HAP-1 (cell line): ENCODE results near the gene RTP5.
"Not testable (repeated sequence)": the region's sequence is repeated elsewhere in the genome, so short reads cannot be mapped to it uniquely, and the experiment has no call there.

Experiments used
- DNase-seq, 2 experiments: peaks; one replicate each; pipeline ENCODE4 v3.0.0-alpha.2; 2016 to 2020; ENCODE audit warnings: low spot score in 2 of 2
- H3K27me3 ChIP-seq: fragments of 250-450 bp; sonication (Bioruptor Pico); 2 replicates; pipeline ENCODE4 v1.5.1; 2020; ENCODE audit warnings: low read depth, mild to moderate bottlenecking, moderate library complexity
- H3K36me3 ChIP-seq: fragments of 250-450 bp; sonication (Bioruptor Pico); replicated peaks from 2 replicates; pipeline ENCODE4 v1.5.1; 2020; ENCODE audit warnings: mild to moderate bottlenecking
- H3K4me1 ChIP-seq: fragments of 250-450 bp; sonication (Bioruptor Pico); 2 replicates; pipeline ENCODE4 v1.5.1; 2020; ENCODE audit warnings: mild to moderate bottlenecking
- H3K4me3 ChIP-seq: fragments of 250-450 bp; sonication (Bioruptor Pico); 2 replicates; pipeline ENCODE4 v1.5.1; 2020; ENCODE audit warnings: mild to moderate bottlenecking, moderate library complexity
- H3K9me3 ChIP-seq: fragments of 250-450 bp; sonication (Bioruptor Pico); 2 replicates; pipeline ENCODE4 v1.5.1; 2020; ENCODE audit warnings: mild to moderate bottlenecking, moderate library complexity
- in situ Hi-C: fragments of 300-500 bp; cut with MboI; formaldehyde crosslinking; loops from 3 replicates; pipeline ENCODE4 v1.14.3; 2020; ENCODE audit warnings: low sequenced_read_pairs, inconsistent platforms, mixed read lengths

RTP5 gene

DNA sequence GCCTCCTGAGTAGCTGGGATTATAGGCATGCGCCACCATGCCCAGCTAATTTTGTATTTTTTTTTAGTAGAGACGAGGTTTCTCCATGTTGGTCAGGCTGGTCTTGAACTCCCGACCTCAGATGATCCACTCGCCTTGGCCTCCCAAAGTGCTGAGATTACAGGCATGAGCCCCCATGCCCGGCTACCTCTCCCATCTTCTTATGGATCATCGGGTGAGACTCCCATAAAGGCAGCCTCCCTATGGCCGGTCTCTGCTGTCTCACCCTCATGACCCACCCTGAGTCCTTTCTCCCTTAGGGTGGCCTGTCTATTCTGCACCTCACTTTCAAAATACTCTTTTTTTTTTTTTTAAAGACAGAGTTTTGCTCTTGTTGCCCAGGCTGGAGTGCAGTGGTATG is 38.3 kb downstream of the RTP5 start:
- H3K36me3 ChIP-seq, DNase-seq, H3K9me3 ChIP-seq, H3K4me1 ChIP-seq, H3K4me3 ChIP-seq, in situ Hi-C loops, H3K27me3 ChIP-seq: not testable (repeated sequence)

DNA sequence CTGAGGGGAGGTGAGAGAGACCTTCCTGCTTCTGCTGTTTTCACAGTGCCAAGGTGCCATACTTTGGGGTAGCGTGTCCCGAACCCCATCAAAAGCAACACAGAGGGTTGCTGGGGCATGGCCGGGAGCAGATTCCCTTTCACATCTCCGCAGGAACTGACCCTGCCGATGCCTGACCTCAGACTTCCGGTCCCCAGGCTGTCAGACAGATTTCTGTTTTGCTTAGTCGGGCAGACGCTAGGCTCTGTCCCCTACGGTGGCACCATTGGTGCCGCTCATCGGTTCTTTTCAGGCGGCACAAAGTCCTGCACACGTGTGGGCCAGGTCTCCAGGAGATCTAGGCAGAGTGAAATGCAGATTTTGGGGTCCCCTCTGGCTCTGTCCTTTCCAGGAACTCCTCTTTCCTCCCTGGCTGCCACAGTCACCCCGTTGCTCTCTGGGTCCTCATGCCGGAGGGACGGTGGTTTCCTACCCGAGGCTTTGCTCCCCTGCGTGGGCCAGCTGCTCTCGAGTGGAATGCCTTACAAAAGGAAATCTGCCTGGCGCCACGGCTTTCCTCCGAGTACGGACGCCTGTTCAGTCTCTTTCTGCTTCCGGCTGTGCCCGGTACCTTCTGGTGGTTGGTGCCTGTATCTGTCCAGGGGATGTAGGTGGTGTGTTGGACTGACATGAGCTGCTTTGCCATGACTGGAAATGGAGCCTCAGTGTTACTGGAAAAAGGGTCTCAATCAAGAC is 39.3 kb downstream of the RTP5 start:
- Histone ChIP-seq H3K27me3 (no peaks in the 10 kb centered on the region), H3K4me3 (no peak overlapping the region)
- in situ Hi-C loops, result no loop called here

DNA sequence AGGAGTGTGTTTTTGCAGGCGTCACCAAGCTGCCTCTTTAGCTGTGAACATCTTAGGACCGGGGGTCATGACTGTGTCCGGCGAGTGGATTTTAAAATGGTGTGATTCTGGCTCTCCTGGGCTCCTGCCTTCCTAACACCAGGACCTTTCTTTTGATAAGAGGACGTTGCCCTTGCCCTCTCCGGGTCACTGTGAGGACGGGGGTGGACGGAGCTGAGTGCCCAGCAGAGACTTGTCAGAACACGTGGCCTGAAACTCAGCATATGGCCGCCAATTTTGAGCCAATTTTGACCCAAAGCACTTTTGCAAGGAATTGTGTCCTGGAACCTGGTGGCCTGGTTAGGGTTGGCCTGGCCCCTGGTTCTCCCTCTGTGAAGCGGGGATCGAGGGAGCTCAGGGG is 40.2 kb downstream of the RTP5 start:
- Histone ChIP-seq H3K4me1 (no peaks in the 10 kb centered on the region), H3K9me3 (no peaks in the 10 kb centered on the region), H3K27me3 (no peaks in the 10 kb centered on the region), H3K4me3 (no peak overlapping the region), H3K36me3 (no peaks in the 10 kb centered on the region)
- no peak for DNase-seq
- in situ Hi-C loops, result no loop called here

More for the DNA sequence above, 39.3 kb downstream of the RTP5 start:
- Histone ChIP-seq H3K4me1 (no peaks in the 10 kb centered on the region), H3K36me3 (no peaks in the 10 kb centered on the region), H3K9me3 (no peaks in the 10 kb centered on the region)
- no peak for DNase-seq

DNA sequence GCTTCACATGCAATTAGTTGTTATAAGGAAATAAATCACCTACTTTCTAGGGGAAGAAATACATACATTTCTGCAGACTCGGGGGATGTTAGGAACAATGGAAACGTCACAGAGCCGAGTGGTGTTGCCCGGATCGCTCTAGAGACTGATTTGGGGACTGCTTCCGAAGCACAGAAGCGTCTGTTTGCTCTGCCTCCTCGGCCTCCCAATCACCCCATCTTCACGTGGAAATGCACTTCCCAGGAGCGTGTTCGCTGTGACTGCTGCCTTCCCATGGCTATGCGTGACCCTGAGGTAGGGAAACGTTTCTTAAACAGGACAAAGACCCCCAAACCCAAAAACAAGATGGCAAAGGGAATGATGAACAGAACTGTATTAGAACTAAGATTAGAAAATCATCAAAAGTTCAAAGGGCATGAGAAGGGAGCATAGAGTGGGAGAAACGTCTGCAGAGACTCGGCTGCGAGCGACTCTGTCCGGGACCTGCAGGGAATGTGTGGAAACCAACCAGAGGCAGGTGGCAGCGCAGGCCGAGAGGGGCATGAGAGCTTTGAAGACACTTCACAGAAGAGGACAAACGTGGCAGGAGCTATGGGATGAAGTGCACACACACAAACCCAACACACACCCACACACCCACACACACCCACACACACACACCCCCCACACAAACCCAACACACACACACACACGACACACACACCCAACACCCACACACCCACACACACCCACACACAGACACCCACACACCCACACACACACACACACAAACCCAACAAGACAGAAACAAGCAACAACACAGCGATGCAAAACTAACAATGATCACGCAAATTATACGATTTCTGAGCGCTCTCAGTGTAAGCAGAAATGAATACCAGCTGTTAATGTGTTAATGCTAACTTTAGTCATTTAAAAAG is 41.3 kb downstream of the RTP5 start:
- Histone ChIP-seq H3K27me3 (no peaks in the 10 kb centered on the region), H3K36me3 (no peaks in the 10 kb centered on the region), H3K9me3 (no peaks in the 10 kb centered on the region), H3K4me1 (no peaks in the 10 kb centered on the region), H3K4me3 (no peak overlapping the region)
- in situ Hi-C loops, result no loop called here
- no peak for DNase-seq

DNA sequence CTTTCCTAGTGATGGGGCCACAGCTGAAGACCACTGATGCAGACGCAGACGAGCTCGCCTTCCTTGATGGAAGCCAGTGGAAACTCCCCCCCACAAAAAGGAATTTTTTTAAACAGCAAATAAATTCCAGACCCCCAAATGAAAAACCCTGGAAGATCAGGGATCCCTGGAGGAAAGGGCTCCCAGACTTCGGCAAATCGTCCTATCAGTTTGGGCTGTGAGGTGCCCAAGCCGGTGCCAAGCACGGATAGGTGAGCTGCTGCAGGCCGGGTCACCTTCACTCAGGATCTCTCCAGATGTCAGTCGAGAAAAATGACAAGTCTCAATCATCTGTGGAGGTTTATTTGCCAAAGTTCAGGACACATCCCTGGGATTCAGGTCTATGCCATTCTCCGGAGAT is 42.0 kb downstream of the RTP5 start:
- Histone ChIP-seq H3K4me1 (no peaks in the 10 kb centered on the region), H3K4me3 (no peak overlapping the region), H3K36me3 (no peaks in the 10 kb centered on the region), H3K9me3 (no peaks in the 10 kb centered on the region), H3K27me3 (no peaks in the 10 kb centered on the region)
- no peak for DNase-seq
- in situ Hi-C loops, result no loop called here

DNA sequence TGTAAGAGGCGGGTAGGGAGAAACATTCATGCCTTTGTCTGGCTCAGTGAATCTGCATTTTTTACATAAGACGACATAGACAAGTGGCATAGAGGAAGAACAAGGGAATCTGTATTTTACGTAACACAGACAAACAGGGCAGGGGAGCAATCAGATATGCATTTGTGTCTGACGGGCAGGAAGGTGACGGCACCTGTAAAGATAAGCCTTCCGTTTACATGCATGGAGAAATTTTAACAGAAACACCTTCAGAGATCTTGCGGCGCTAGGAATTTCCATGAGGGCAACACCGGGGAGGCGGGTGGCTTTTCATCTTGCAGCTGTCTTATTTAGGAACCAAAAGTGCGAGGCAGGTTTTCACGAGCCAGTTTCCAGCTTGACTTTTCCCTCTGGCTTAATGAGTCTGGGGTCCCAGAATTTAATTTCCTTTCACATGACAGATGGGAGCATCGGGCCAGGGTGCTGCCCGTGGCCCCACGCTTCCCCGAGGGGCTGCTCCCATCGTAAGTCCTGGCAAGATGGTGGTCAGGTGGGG is 42.6 kb downstream of the RTP5 start:
- in situ Hi-C loops, result no loop called here
- H3K9me3 ChIP-seq, result no peaks in the 10 kb centered on the region
- H3K4me1 ChIP-seq, result no peaks in the 10 kb centered on the region
- no peak overlapping the region for H3K4me3 ChIP-seq
- DNase-seq, result no peak
- H3K36me3 ChIP-seq, result no peaks in the 10 kb centered on the region
- H3K27me3 ChIP-seq, result no peaks in the 10 kb centered on the region

DNA sequence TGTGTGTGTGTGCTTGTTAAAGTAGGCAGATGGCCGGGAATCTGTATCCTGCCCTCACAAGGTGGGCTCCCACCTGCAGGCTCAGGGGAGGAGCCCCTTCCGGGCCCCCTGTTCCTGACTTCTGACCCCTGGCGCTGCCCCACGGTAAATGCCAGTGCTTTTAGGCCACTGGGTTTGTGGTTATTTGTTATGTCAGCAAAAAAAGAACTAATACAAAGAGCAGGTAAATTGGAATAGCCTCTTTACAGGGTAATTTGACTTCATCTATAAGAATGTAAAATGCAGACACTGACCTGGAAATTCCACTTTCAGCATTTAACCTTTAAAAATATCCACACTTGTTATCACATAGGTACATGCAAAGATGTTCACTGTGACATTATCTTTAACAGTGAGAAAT is 44.2 kb downstream of the RTP5 start:
- Histone ChIP-seq H3K4me1 (no peaks in the 10 kb centered on the region), H3K36me3 (no peaks in the 10 kb centered on the region), H3K27me3 (no peaks in the 10 kb centered on the region), H3K4me3 (no peak overlapping the region), H3K9me3 (no peaks in the 10 kb centered on the region)
- no peak for DNase-seq
- in situ Hi-C loops, result no loop called here

DNA sequence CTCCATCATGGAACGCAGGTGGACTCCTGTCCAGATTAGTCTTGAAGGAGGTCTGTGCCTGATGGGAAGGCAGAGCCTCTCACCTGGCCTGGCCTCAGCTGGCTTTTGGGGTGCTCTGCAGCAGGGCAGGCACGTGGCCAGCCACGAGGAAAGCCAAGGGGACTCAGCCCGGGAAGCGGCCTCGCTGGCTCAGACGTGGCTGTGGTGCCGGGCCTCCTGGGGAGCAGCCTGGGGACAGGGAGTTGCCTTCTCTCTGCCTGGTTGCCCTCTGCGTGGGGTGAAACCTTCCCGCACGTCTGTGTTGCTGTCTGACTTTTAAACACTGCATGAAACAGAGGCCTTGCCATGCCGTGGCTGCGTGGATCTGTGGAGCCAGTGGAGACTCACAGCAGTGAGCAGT is 45.0 kb downstream of the RTP5 start:
- DNase-seq, result no peak
- Histone ChIP-seq H3K9me3 (no peaks in the 10 kb centered on the region), H3K4me3 (no peak overlapping the region), H3K36me3 (no peaks in the 10 kb centered on the region), H3K27me3 (no peaks in the 10 kb centered on the region), H3K4me1 (no peaks in the 10 kb centered on the region)
- in situ Hi-C loops, result no loop called here

DNA sequence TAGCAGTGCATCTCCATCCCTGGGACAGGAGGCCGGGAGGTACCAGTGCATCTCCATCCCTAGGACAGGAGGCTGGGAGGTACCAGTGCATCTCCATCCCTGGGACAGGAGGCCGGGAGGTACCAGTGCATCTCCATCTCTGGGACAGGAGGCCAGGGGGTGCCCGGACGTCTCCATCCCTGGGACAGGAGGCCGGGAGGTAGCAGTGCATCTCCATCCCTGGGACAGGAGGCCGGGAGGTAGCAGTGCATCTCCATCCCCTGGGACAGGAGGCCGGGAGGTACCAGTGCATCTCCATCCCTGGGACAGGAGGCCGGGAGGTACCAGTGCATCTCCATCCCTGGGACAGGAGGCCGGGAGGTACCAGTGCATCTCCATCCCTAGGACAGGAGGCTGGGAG is 52.1 kb downstream of the RTP5 start:
- H3K36me3 ChIP-seq, H3K4me1 ChIP-seq, in situ Hi-C loops, H3K9me3 ChIP-seq, H3K27me3 ChIP-seq, H3K4me3 ChIP-seq, DNase-seq: not testable (repeated sequence)

DNA sequence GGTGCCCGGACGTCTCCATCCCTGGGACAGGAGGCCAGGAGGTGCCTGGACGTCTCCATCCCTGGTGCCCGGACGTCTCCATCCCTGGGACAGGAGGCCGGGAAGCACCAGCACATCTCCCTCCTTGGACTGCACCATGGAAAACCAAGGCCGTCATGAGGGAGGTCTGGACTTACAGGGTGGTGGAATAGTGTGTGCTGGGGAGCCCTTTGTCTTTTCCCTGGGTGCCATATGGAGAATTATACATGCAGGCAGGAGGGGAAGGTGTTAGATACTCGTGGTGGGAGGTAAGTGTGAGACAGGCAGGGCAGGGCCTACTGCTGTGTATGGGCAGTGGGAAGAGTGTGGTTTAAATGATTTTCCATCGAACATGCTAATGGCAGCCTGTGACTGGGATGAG is 52.9 kb downstream of the RTP5 start:
- in situ Hi-C loops, result no loop called here
- no peak for DNase-seq
- no peaks in the 10 kb centered on the region for H3K36me3 ChIP-seq
- H3K27me3 ChIP-seq, result no peaks in the 10 kb centered on the region
- no peaks in the 10 kb centered on the region for H3K9me3 ChIP-seq
- no peak overlapping the region for H3K4me3 ChIP-seq
- no peaks in the 10 kb centered on the region for H3K4me1 ChIP-seq

DNA sequence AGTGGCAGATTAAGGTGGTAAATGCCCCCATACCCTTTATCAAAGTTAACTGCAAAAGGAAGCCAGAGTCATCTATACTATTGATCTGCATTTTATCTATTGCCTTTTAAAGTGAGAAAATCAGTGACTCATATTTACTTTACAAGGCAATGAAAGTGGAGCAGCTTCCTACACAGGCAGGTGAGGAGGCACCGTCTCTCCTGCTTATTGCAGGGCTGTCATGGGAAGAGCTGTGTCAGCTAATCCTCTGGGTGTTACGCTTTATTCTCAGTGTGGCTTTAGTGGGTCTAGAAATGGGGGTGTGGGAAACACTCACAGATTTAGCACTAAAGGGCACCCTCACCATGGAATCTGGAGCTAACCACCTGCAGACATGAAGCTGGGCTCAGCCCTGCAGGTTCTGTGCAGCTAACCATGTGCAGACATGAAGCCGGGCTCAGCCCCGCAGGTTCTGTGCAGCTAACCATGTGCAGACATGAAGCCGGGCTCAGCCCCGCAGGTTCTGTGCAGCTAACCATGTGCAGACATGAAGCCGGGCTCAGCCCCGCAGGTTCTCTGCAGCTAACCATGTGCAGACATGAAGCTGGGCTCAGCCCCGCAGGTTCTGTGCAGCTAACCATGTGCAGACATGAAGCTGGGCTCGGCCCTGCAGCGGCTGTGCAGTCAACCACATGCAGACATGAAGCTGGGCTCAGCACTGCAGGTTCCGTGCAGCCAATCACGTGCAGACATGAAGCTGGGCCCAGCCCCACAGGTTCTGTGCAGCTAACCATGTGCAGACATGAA is 53.5 kb downstream of the RTP5 start:
- H3K4me3 ChIP-seq, H3K4me1 ChIP-seq, DNase-seq, H3K36me3 ChIP-seq, H3K27me3 ChIP-seq, in situ Hi-C loops, H3K9me3 ChIP-seq: not testable (repeated sequence)
